HepG2 (cell line): ENCODE results near the gene OGFOD3. TPM values are rescaled to one million over a fixed set of nuclear protein-coding genes. Genes with fewer than 3 reads are reported as not detected.

Experiments
- MNT ChIP-seq: fragments of 450-650 bp; IDR thresholded peaks from 2 replicates; pipeline ENCODE4 v1.6.1; 2016
- MXI1 ChIP-seq: IDR thresholded peaks from 3 replicates; pipeline ENCODE4 v1.6.1; 2012; ENCODE audit warnings: low read depth, low read length, inconsistent platforms, borderline replicate concordance
- NONO ChIP-seq, 2 experiments: fragments of 450-650 bp in 1 of 2; sonication (generic) in 1 of 2; formaldehyde crosslinking in 1 of 2; IDR thresholded peaks in 1 of 2; conservative IDR thresholded peaks in 1 of 2; 2 replicates each; pipeline versions ENCODE4 v1.6.1 to v1.8.0; 2017 to 2022; ENCODE audit warnings: mild to moderate bottlenecking in 1 of 2, missing genetic modification reagents in 1 of 2, moderate library complexity in 1 of 2
- NRL ChIP-seq: sonication (generic); formaldehyde crosslinking; IDR thresholded peaks from 2 replicates; pipeline ENCODE4 v1.5.0; 2020; ENCODE audit warnings: missing genetic modification reagents, mild to moderate bottlenecking, moderate library complexity, borderline replicate concordance
- PHF5A ChIP-seq: IDR thresholded peaks from one replicate; pipeline ENCODE4 v1.6.1; 2018; ENCODE audit warnings: low read depth, missing genetic modification reagents; ENCODE audit not compliant: unreplicated experiment
- REXO4 ChIP-seq: sonication (generic); formaldehyde crosslinking; IDR thresholded peaks from 2 replicates; pipeline ENCODE4 v1.8.0; 2022; ENCODE audit warnings: missing genetic modification reagents, mild to moderate bottlenecking, borderline replicate concordance
- RNF2 ChIP-seq: fragments of 450-650 bp; conservative IDR thresholded peaks from 2 replicates; pipeline ENCODE4 v1.6.1; 2016; ENCODE audit warnings: low read depth
- UBTF ChIP-seq: sonication (generic); formaldehyde crosslinking; IDR thresholded peaks from 2 replicates; pipeline ENCODE4 v1.4.0; 2020; ENCODE audit warnings: mild to moderate bottlenecking, missing genetic modification reagents
- YEATS4 ChIP-seq: sonication (generic); formaldehyde crosslinking; IDR thresholded peaks from 2 replicates; pipeline ENCODE4 v1.4.0; 2020; ENCODE audit warnings: missing genetic modification reagents, borderline replicate concordance
- ZFAT ChIP-seq: sonication (generic); formaldehyde crosslinking; conservative IDR thresholded peaks from 2 replicates; pipeline ENCODE4 v1.8.1; 2023; ENCODE audit warnings: missing genetic modification reagents, inconsistent platforms
- ZMAT5 ChIP-seq: sonication (generic); formaldehyde crosslinking; IDR thresholded peaks from 2 replicates; pipeline ENCODE4 v1.5.0; 2020; ENCODE audit warnings: mild to moderate bottlenecking, low read depth, missing genetic modification reagents, borderline replicate concordance
- ZNF33A ChIP-seq: sonication (generic); formaldehyde crosslinking; IDR thresholded peaks from 2 replicates; pipeline ENCODE4 v1.5.1; 2020; ENCODE audit warnings: missing genetic modification reagents, mild to moderate bottlenecking, moderate library complexity, borderline replicate concordance
- ZNF34 ChIP-seq: sonication (generic); formaldehyde crosslinking; IDR thresholded peaks from 2 replicates; pipeline ENCODE4 v1.4.0; 2020; ENCODE audit warnings: mild to moderate bottlenecking, missing genetic modification reagents, borderline replicate concordance
- ZNF674 ChIP-seq: sonication (generic); formaldehyde crosslinking; IDR thresholded peaks from 2 replicates; pipeline ENCODE4 v1.5.0; 2020; ENCODE audit warnings: low read depth, mild to moderate bottlenecking, missing genetic modification reagents
- polyA plus RNA-seq, 8 experiments: library from polyadenylated mRNA; depleted of rRNA in 3 of 8; stranded (reverse) in 7 of 8; unstranded in 1 of 8; fragments of >200 nt; fragmentation: Illumina TruSeq in 4 of 8; extraction: Trizol in 4 of 8; gene quantifications; 2 replicates each; pipeline versions ENCODE4 v1.2.1 to v1.2.3, GENCODE V29; 2011 to 2016; ENCODE audit warnings: low read depth in 4 of 8, missing spikeins in 1 of 8, mixed read lengths in 1 of 8; ENCODE audit not compliant: insufficient read depth in 1 of 8
- total RNA-seq, 5 experiments: library from RNA; depleted of rRNA; stranded (reverse); fragments of >200 nt; fragmentation: Illumina TruSeq; extraction: Trizol; gene quantifications; 2 replicates each; pipeline ENCODE4 v1.2.3, GENCODE V29; 2016; ENCODE audit warnings: low read depth in 1 of 5
- TF ChIP-seq, protein P1 (sequence below): sonication (generic); formaldehyde crosslinking; IDR thresholded peaks from 2 replicates; pipeline ENCODE4 v1.5.0; 2020; ENCODE audit warnings: missing genetic modification reagents, mild to moderate bottlenecking, borderline replicate concordance
- TF ChIP-seq, protein P2 (sequence below): sonication (generic); formaldehyde crosslinking; IDR thresholded peaks from 2 replicates; pipeline ENCODE4 v1.4.0; 2020; ENCODE audit warnings: missing genetic modification reagents
- TF ChIP-seq, protein P3 (sequence below): sonication (generic); formaldehyde crosslinking; IDR thresholded peaks from 2 replicates; pipeline ENCODE4 v1.9.0; 2021; ENCODE audit warnings: missing genetic modification reagents, borderline replicate concordance

OGFOD3 gene
- total and polyA plus RNA-seq, 2 of the 13 experiments (the other 11 are each of a cell fraction or from before 2014, with no cell fraction given): 40.0 to 42.1 TPM

- TF ChIP-seq, protein P1, sequence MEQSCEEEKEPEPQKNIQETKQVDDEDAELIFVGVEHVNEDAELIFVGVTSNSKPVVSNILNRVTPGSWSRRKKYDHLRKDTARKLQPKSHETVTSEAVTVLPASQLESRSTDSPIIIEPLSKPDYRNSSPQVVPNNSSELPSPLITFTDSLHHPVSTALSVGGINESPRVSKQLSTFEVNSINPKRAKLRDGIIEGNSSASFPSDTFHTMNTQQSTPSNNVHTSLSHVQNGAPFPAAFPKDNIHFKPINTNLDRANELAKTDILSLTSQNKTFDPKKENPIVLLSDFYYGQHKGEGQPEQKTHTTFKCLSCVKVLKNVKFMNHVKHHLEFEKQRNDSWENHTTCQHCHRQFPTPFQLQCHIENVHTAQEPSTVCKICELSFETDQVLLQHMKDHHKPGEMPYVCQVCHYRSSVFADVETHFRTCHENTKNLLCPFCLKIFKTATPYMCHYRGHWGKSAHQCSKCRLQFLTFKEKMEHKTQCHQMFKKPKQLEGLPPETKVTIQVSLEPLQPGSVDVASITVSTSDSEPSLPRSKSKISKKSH (CRISPR knock-in tag): peak; percentile 78; the same call in 1 of the 2 replicates
- TF ChIP-seq NRL (CRISPR knock-in tag) (peak; percentile 78; the same call in 1 of the 2 replicates), REXO4 (CRISPR knock-in tag) (no peak), PHF5A (CRISPR knock-in tag) (peak; percentile 28), MXI1 (peak; percentile 81; the same call in 1 of the 3 replicates), ZNF33A (no peak), ZNF674 (CRISPR knock-in tag) (peak; percentile 59; the same call in 1 of the 2 replicates), RNF2 (peak; percentile 82), UBTF (CRISPR knock-in tag) (peak; percentile 83; the same call in 1 of the 2 replicates), NONO (IDR thresholded peaks at IDR 0.05) (no peak), NONO (CRISPR knock-in tag; conservative IDR thresholded peaks at IDR 0.05) (peak; percentile 87), ZNF34 (CRISPR knock-in tag) (no peak), ZFAT (CRISPR knock-in tag) (no peak), ZMAT5 (no peak), MNT (peak; percentile 34; the same call in 1 of the 2 replicates), YEATS4 (CRISPR knock-in tag) (peak; percentile 88)
- TF ChIP-seq, protein P2, sequence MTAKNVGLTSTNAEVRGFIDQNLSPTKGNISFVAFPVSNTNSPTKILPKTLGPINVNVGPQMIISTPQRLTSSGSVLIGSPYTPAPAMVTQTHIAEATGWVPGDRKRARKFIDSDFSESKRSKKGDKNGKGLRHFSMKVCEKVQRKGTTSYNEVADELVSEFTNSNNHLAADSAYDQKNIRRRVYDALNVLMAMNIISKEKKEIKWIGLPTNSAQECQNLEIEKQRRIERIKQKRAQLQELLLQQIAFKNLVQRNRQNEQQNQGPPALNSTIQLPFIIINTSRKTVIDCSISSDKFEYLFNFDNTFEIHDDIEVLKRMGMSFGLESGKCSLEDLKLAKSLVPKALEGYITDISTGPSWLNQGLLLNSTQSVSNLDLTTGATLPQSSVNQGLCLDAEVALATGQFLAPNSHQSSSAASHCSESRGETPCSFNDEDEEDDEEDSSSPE (CRISPR knock-in tag): peak; percentile 72
- TF ChIP-seq, protein P3, sequence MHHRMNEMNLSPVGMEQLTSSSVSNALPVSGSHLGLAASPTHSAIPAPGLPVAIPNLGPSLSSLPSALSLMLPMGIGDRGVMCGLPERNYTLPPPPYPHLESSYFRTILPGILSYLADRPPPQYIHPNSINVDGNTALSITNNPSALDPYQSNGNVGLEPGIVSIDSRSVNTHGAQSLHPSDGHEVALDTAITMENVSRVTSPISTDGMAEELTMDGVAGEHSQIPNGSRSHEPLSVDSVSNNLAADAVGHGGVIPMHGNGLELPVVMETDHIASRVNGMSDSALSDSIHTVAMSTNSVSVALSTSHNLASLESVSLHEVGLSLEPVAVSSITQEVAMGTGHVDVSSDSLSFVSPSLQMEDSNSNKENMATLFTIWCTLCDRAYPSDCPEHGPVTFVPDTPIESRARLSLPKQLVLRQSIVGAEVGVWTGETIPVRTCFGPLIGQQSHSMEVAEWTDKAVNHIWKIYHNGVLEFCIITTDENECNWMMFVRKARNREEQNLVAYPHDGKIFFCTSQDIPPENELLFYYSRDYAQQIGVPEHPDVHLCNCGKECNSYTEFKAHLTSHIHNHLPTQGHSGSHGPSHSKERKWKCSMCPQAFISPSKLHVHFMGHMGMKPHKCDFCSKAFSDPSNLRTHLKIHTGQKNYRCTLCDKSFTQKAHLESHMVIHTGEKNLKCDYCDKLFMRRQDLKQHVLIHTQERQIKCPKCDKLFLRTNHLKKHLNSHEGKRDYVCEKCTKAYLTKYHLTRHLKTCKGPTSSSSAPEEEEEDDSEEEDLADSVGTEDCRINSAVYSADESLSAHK (CRISPR knock-in tag): no peak
Observed at GRCh38 chr17:82450357-82451106, 32.1 kb upstream of the OGFOD3 start, which contains the start of gene CYBC1 (continued).
